GM12874 (cell line): ENCODE measurements around the gene TMEM269.

Source experiments
- TF ChIP-seq, protein P1 (sequence below): IDR thresholded peaks from 2 replicates; pipeline ENCODE4 v1.5.1; 2011; ENCODE audit warnings: low read depth, mild to moderate bottlenecking, control low read depth, low read length, moderate library complexity; ENCODE audit not compliant: insufficient read depth

The TMEM269 gene, protein sequence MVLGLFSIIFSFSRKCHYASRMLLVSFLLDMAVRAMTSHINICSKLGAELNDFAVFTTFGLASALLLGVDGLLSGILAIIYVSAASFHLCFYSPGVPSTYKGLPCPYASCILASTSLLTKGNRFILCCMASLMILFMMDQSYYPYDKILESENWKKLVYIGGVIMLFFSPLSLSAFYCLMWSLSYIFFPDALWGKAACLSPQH

DNA sequence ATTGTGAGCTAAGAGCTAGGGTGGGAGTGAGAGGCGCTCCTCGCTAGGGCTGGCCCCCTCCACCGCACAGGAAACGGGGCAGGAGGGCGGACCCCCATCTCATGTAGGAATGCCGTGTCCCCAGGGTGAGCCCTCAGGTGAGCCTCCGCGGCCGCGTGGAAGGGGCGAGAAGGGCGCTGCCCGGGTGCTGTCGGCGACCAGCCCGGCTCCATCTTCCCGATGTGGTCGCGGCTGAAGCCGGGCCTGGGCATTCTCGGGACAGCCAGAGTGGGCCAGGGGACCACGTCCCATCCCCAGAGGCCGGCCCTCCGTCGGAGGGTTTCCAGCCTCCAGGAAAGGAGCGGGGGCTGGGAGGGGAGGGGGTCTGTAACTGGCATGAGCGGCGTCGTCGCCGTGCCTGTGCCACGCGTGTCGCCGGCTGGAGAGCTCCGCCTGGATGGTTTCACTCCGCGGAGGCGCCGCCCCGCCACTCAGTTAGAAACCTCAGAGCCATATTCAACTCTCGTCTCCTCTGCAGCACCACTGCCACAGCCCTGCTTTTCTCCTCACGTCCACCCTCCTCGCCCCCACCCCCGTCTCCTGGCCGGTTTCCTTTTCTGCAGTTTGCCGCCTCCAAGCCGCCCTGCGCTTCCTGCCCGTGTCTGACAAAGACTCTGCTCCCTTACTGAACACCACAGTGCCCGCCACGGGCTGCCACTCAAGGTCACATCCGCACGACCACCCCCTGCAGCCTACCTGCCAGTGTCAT lies at the start of gene TMEM269:
Gene TMEM269 (plus strand): TSS at position 46 of the 748 bp plus-strand sequence. CDS start 4,903 bp downstream, outside the sequence.
- TF ChIP-seq, protein P1, sequence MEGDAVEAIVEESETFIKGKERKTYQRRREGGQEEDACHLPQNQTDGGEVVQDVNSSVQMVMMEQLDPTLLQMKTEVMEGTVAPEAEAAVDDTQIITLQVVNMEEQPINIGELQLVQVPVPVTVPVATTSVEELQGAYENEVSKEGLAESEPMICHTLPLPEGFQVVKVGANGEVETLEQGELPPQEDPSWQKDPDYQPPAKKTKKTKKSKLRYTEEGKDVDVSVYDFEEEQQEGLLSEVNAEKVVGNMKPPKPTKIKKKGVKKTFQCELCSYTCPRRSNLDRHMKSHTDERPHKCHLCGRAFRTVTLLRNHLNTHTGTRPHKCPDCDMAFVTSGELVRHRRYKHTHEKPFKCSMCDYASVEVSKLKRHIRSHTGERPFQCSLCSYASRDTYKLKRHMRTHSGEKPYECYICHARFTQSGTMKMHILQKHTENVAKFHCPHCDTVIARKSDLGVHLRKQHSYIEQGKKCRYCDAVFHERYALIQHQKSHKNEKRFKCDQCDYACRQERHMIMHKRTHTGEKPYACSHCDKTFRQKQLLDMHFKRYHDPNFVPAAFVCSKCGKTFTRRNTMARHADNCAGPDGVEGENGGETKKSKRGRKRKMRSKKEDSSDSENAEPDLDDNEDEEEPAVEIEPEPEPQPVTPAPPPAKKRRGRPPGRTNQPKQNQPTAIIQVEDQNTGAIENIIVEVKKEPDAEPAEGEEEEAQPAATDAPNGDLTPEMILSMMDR = no peak

DNA sequence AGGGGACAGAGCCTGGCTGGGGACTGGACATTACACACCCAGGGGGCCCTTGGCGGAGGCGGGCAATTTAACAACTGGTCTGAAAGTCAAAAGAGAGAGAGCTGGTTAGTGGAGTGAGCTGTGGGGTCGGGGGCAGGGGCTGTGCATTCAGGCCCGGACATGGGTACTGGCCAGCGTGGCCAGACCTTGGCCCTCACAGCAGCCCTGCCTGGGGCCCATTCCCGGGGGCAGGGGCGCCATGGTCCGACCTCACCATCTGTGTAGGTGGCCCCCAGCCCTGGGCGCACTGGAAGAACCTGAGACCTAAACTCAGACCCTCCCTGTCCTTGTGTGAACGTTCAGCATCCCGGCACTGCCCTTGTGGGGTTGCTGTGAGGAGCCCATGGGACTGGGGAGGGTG lies 49.7 kb upstream of the TMEM269 start:
- TF ChIP-seq, protein P1 = no peak

DNA sequence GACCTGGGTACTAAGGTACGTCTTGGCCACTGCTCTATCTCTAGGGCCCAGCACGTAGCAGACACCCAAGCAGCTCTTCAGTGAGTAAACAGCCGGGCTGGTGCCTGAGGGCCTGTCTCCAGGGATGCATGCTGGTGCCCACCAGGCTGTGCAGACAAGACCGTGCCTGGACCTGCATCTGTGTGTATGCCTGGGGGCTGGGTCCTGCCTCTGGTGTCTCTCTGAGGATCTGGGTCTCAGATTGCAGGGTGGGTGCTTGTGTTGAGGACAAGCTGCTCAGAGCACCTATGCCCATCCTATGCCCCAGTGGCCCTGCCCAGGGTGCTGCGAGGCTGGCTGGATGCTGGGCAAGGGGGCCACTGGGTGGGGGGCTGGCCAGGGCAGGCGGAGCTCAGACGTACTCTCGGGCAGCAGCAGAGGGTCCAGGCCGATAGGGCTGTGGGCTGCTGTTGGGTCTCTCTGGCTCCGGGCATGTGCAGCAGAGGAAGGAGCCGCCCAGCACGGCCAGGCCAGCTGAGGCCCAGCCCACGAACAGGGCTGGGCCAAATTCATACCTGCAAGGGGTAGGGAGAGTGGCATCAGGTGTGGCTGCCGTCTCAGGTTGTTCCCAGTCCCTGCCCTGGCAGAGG lies 49.2 kb upstream of the TMEM269 start:
- TF ChIP-seq, protein P1 = no peak

DNA sequence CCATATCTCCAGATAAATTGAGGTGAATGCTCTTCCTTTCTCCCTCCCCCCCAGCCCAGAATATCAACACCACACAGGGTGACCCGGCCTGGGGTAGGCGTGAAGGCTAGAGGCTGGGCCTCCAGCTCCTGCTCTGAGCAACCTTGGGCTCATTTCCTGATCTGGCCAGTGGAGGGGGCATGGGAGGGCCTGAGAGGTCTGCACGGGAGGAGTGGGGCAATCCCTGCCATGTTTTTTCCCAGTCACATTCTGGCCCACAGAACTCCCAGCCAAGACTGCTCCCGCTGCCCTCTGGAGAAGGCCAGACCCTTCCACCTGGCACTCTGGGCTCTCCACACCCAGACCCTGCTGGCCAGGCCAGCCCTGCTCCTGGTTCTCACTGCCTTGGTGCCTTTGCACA lies 48.6 kb upstream of the TMEM269 start:
- TF ChIP-seq, protein P1 = no peak

DNA sequence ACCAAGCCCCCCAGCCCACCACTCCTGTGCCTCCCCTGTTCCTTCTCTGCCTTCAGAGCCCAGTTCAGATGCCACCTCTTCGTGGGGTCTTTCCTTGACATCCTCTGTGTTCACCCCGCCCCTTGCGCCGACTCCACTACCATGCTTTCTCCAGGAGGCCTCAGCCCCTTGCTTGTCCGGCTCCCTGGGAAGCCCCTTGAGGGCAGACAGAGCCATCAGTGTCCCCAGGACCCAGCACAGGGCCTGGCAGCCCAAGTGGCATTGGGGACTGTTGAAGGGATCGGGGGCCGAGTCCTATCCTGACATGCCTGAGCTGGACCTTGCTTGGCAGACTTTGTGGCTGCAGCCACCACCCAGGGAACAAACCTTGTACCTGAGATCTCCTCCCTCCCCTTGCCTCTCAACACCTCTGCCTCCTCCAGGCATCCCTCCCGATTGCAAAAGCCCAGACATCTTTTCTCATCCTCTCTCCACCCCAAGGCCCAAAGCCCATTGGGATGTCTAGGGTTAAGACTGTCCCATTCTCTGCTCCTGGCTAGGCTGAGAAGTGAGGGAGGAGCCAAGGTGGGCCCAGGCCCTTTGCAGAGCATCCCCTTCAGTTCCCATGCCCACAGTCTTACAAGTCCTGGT lies 48.1 kb upstream of the TMEM269 start:
- TF ChIP-seq, protein P1 = no peak

DNA sequence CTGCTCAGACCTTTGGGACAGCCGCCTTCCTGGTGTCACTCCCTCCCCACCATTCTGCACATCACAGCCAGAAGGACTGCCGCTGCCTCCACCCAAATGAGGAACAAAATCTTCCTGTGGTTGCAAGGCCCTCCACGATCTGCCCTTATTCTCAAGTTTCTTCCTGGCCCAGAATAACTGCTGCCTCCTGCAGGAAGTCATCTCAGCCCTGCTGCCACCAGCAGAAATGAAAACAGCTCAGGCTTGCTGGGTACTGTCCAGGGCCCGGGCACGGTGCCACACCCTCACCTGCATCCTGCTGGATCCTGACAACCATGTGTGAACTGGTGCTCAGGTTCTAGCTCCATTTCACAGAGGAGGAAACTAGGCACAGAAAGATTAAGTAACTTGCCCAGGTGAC lies 47.5 kb upstream of the TMEM269 start:
- TF ChIP-seq, protein P1 = peak; percentile 18; the same call in 1 of the 2 replicates

DNA sequence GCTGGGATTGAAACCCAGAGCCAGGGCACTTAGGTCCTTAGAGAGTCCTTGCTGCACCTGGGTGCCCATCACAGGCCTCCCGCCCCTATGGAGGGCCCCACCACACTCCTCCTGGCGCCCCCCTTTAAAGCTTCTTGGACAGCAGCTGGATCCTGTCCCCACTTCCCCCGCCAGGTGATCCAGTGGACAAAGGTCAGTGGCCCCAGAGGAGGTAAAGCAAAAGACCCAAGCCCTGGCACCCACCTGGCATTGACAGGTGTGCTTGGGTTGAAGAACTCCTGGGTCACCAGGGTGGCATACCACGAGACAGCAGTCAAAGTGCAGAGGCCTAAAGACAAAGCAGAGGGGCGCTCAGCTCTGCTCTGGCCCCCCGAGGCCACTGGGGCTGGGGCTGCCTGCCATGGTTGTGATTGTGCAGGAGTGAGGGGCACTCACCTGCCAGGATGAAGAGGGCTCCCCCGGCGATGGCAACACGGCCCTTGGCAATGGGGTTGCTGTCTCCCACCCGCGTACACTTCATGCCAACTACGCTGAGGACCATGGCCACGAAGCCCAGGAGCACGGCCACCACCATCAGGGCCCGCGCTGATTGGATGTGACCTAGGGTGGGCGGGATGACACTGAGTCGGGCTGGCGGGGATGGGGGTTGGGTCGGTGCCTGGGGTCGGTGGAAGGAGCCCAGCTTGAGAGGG lies 46.7 kb upstream of the TMEM269 start:
- TF ChIP-seq, protein P1 = no peak
